Gastrocnemius medialis (tissue), 4 donors: ENCODE measurements around the gene ATF6. TPM values are rescaled to one million over a fixed set of nuclear protein-coding genes. Genes with fewer than 3 reads are reported as not detected.

Experiments
- ATAC-seq, 2 donors: fragments of 150-250 bp; one replicate each; pipeline ENCODE4 v1.9.1; 2016
- DNase-seq, 2 donors: peaks; one replicate each; pipeline ENCODE4 v3.0.0-alpha.2; 2019
- H3K27ac ChIP-seq, 4 donors: fragments of 200-600 bp; sonication (generic); 1 replicate in 1 of 4; 2 replicates in 3 of 4; pipeline ENCODE4 v1.5.1; 2016 to 2018; ENCODE audit warnings: mild to moderate bottlenecking in 2 of 4, moderate library complexity in 1 of 4
- H3K27me3 ChIP-seq, 3 donors: fragments of 200-600 bp; sonication (generic) in 2 of 3; 1 replicate in 1 of 3; 2 replicates in 2 of 3; pipeline versions ENCODE4 v1.5.1 to v1.6.0; 2016 to 2019; ENCODE audit warnings: mild to moderate bottlenecking in 1 of 3, moderate library complexity in 1 of 3
- H3K36me3 ChIP-seq, 2 donors: fragments of 200-600 bp; sonication (generic) in 1 of 2; one replicate each; pipeline ENCODE4 v1.5.1; 2017 to 2018
- H3K4me1 ChIP-seq, 2 donors: fragments of 200-600 bp; sonication (generic) in 1 of 2; one replicate each; pipeline ENCODE4 v1.5.1; 2016 to 2017; ENCODE audit warnings: mild to moderate bottlenecking in 2 of 2
- H3K4me3 ChIP-seq, 4 donors: fragments of 200-600 bp; sonication (generic) in 3 of 4; 1 replicate in 1 of 4; 2 replicates in 3 of 4; pipeline ENCODE4 v1.5.1; 2016 to 2019; ENCODE audit warnings: mild to moderate bottlenecking in 2 of 4
- H3K9me3 ChIP-seq, 3 donors: fragments of 200-600 bp; sonication (generic) in 2 of 3; 1 replicate in 1 of 3; 2 replicates in 2 of 3; pipeline ENCODE4 v1.5.1; 2016 to 2019
- CTCF ChIP-seq, 5 experiments: fragments of 450-650 bp in 3 of 5; fragments of 200-600 bp in 2 of 5; sonication (generic) in 2 of 5; IDR thresholded peaks in 4 of 5; conservative IDR thresholded peaks in 1 of 5; 1 replicate in 4 of 5; 2 replicates in 1 of 5; pipeline ENCODE4 v1.5.1; 2016 to 2019; ENCODE audit warnings: antibody characterized with exemption in 5 of 5, mild to moderate bottlenecking in 3 of 5, moderate library complexity in 3 of 5
- POLR2A ChIP-seq, 2 donors: fragments of 450-650 bp; IDR thresholded peaks; one replicate each; pipeline ENCODE4 v1.6.1; 2017; ENCODE audit warnings: antibody characterized with exemption in 2 of 2, mild to moderate bottlenecking in 2 of 2, moderate library complexity in 2 of 2
- in situ Hi-C, 4 donors: fragments of 200-750 bp; cut with MboI; loops; one replicate each; pipeline versions ENCODE4 v1.15.0 to v1.8.0; 2017; ENCODE audit warnings: low sequenced_read_pairs in 4 of 4
- intact Hi-C: fragments of 100-400 bp; cut with DNase I; formaldehyde crosslinking; loops from one replicate; pipeline ENCODE4 v1.15.1; 2023; ENCODE audit warnings: low total_unique reads
- total RNA-seq, 4 donors: library from RNA; depleted of rRNA; stranded (reverse); fragments of >200 nt; gene quantifications; one replicate each; pipeline versions ENCODE4 v1.1.0 to v1.2.3, GENCODE V29; 2016

ATF6 gene
- total RNA-seq, 4 donors from 2014 or later, result 15.3 to 20.1 (median 18.3) TPM

DNA sequence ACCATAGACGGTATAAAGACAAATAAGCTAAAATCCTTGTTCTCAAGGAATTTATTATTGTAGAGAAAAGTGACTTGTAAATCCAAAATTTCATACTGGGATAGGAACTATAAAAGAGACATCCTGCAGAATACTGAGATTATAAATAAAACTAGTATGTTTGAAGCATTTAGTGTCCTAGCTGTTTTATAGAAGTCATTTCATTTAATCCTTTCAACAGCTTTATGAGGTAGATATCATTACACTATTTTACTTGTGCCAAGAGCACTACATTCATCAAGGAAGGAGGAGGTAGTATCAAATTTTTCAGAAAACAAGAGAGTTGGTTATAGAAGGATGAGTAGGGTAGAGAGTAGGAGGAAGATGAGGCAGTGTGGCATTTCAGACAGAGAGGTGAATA, 119.6 kb downstream of the ATF6 start:
- Histone ChIP-seq H3K27me3 (no peaks in the 10 kb centered on the region), H3K4me1 (peaks cover 17 to 24% of the 10 kb centered on the region in 2 donors), H3K27ac (no peak overlapping the region), H3K4me3 (no peak overlapping the region), H3K9me3 (no peaks in the 10 kb centered on the region), H3K36me3 (peaks cover 0 to 11% of the 10 kb centered on the region in 2 donors)
- in situ Hi-C loops (no loop called here), intact Hi-C loops (loop anchor here (10.0 kb wide), 1 partner anchor 59 kb away; no protein-coding TSS in a partner anchor)
- ATAC-seq (no peak), DNase-seq (no peak)
- no peak for TF ChIP-seq CTCF (IDR thresholded peaks at IDR 0.05 in 4 of 5, conservative IDR thresholded peaks at IDR 0.05 in 1 of 5)
- TF ChIP-seq POLR2A (IDR thresholded peaks at IDR 0.05), result no peak

GRCh38 chr1:161886589-161886988, 120.5 kb downstream of the ATF6 start:
- Histone ChIP-seq H3K9me3 (no peaks in the 10 kb centered on the region), H3K4me1 (peaks cover 17 to 24% of the 10 kb centered on the region in 2 donors), H3K36me3 (peaks cover 0 to 11% of the 10 kb centered on the region in 2 donors), H3K4me3 (no peak overlapping the region), H3K27me3 (no peaks in the 10 kb centered on the region), H3K27ac (no peak overlapping the region)
- DNase-seq, result no peak
- in situ Hi-C loops (no loop called here), intact Hi-C loops (loop anchor here (10.0 kb wide), 1 partner anchor 58 kb away; no protein-coding TSS in a partner anchor)
- TF ChIP-seq CTCF (IDR thresholded peaks at IDR 0.05 in 4 of 5, conservative IDR thresholded peaks at IDR 0.05 in 1 of 5) (no peak), POLR2A (IDR thresholded peaks at IDR 0.05) (no peak)
- no peak for ATAC-seq

DNA sequence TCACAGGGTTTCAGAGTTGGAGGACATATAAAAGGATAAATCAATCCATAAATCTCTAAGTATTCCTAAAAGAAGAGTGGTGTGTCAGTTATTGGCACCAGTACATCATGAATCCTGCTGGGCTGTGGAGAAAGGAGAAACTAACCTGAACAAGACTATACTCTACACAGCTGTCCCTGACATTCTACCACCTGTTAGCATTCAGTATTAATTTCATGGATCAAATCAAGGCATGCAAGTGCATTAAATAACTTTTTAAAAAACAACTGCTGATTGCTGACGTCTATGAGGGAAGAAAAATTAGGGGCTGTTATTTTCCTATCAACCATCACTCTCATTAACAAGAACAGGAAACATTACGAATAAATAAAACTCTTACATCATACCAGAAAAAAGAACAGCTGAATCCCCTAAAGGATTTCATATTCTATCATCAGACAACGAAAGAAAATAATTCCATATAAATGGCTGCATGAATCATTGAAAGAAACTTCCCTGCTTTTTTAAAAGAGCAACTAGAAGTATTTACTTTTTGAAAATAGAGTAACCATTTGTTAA, 121.7 kb downstream of the ATF6 start:
- intact Hi-C loops (loop anchor here (10.0 kb wide), 1 partner anchor 57 kb away; no protein-coding TSS in a partner anchor), in situ Hi-C loops (no loop called here)
- Histone ChIP-seq H3K4me1 (peaks cover 17 to 24% of the 10 kb centered on the region in 2 donors), H3K4me3 (no peak overlapping the region), H3K36me3 (peaks cover 0 to 11% of the 10 kb centered on the region in 2 donors), H3K9me3 (no peaks in the 10 kb centered on the region), H3K27me3 (no peaks in the 10 kb centered on the region), H3K27ac (no peak overlapping the region)
- TF ChIP-seq CTCF (IDR thresholded peaks at IDR 0.05 in 4 of 5, conservative IDR thresholded peaks at IDR 0.05 in 1 of 5) (no peak), POLR2A (IDR thresholded peaks at IDR 0.05) (no peak)
- no peak for DNase-seq
- no peak for ATAC-seq

DNA sequence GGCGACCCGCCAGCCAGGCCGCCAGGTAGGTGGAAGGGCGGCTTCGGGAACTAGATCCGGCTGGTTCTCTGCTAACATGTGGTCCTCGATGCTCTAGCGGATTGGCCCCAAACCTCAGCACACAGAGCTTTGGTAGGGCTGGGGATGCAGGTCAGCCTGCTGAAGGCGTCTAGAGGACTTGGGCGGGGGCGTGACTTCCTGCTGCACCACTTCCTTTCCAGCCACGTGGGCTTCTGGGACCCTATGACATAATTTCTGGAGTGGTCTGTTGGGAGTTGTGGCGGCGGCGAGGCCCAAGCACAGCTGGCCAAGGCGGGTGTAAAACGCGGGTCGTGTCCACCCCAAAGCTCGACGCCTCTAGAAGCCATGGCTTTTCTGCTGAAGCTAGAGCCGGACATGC, 124.5 kb downstream of the ATF6 start:
- ATAC-seq (no peak), DNase-seq (no peak)
- H3K9me3 ChIP-seq, result no peaks in the 10 kb centered on the region
- in situ Hi-C loops, result no loop called here
- intact Hi-C loops, result no loop called here
- peaks cover 8 to 9% of the 10 kb centered on the region in 2 donors for H3K4me1 ChIP-seq
- H3K27me3 ChIP-seq, result no peaks in the 10 kb centered on the region
- no peak overlapping the region for H3K27ac ChIP-seq
- H3K4me3 ChIP-seq, result no peak overlapping the region
- H3K36me3 ChIP-seq, result peaks cover 0 to 11% of the 10 kb centered on the region in 2 donors
- TF ChIP-seq CTCF (IDR thresholded peaks at IDR 0.05 in 4 of 5, conservative IDR thresholded peaks at IDR 0.05 in 1 of 5) (no peak), POLR2A (IDR thresholded peaks at IDR 0.05) (no peak)

DNA sequence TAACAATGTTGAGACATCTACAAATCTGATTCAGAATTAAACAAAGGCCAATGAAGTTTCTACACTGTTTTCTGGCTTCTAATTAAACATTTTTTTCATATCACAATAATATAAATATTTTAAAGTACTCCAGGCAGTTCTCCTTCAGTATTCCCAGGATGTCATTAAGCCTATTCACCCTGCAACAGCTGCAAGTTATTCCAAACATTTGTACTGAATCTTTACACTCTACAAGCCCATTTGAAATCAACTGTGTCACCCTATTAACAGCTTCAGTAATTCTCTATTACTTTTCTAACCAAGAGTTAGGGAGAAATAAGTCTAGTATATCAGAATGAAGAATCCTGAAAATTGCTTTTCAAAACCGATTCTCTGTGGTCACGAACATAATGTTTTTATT, 133.0 kb downstream of the ATF6 start:
- Histone ChIP-seq H3K4me3 (no peak overlapping the region), H3K9me3 (no peaks in the 10 kb centered on the region), H3K36me3 (no peaks in the 10 kb centered on the region), H3K4me1 (no peaks in the 10 kb centered on the region), H3K27ac (no peak overlapping the region), H3K27me3 (no peaks in the 10 kb centered on the region)
- intact Hi-C loops, result no loop called here
- in situ Hi-C loops, result no loop called here
- TF ChIP-seq CTCF (IDR thresholded peaks at IDR 0.05 in 4 of 5, conservative IDR thresholded peaks at IDR 0.05 in 1 of 5) (no peak), POLR2A (IDR thresholded peaks at IDR 0.05) (no peak)
- ATAC-seq, result no peak
- DNase-seq, result no peak
